ENCODE data around the gene RAMACL.

The RAMACL gene

DNA sequence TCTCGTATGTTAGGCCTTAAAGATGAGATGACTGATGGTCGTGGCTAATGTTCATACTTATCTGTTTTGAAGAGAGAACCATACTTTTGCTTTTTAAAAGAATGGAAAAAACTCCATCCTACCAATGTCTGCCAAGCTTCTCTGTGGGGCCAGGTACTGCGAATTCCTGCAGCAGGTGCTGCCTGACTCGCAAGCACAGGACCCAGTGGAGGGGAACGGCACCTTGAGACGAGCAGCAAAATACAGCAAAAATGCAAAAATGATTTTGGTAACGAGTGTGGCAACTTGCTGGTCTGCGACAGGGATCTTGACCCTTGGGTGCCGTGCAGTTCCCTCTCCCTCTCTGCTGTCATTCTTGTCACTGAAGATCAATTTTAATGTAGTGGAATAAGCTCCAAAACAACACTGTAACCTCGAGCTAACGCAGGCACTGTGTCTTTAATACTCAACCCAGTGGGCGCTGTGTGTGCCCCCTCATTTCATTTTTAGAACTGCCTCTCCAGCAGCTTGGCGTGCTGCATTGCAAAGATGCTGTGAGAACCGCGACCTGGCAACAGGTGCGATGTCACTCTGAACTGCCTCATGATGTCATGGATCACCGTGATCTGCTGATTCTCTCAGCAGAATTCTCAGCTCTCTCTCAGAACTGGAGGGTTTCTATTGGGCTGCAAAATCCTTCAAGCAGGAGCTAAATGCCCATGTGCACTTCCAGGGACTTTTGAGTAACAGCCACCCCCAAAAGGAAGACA lies 51.6 kb downstream of the RAMACL start:
- H3K4me3 ChIP-seq (ENCODE audit: low read depth, low read length), result no peak overlapping the region
- H3K27ac ChIP-seq (ENCODE audit: extremely low read depth, low read depth, low read length), result no peak overlapping the region
- no peaks in the 10 kb centered on the region for H3K36me3 ChIP-seq (ENCODE audit: control insufficient read depth in 2 of 2, insufficient read depth in 1 of 2, low read length in 2 of 2)
- TF ChIP-seq ZNF366 (tag by site-specific recombination; conservative IDR thresholded peaks at IDR 0.05) (no peak), SCRT2 (tag by site-specific recombination; IDR thresholded peaks at IDR 0.05) (peak; percentile 76)
- ChIA-PET CTCF (interaction anchor here (0.5 to 1.6 kb wide), 3 partner anchors 14 to 239 kb away, joined by 3 read pairs; no protein-coding TSS in a partner anchor), POLR2A (no interaction called here)
- no peaks in the 10 kb centered on the region for H3K4me1 ChIP-seq (ENCODE audit: control insufficient read depth, insufficient read depth, low read length)
- H3K9me3 ChIP-seq (ENCODE audit: control insufficient read depth, insufficient read depth, low read depth, low read length), result no peaks in the 10 kb centered on the region

DNA sequence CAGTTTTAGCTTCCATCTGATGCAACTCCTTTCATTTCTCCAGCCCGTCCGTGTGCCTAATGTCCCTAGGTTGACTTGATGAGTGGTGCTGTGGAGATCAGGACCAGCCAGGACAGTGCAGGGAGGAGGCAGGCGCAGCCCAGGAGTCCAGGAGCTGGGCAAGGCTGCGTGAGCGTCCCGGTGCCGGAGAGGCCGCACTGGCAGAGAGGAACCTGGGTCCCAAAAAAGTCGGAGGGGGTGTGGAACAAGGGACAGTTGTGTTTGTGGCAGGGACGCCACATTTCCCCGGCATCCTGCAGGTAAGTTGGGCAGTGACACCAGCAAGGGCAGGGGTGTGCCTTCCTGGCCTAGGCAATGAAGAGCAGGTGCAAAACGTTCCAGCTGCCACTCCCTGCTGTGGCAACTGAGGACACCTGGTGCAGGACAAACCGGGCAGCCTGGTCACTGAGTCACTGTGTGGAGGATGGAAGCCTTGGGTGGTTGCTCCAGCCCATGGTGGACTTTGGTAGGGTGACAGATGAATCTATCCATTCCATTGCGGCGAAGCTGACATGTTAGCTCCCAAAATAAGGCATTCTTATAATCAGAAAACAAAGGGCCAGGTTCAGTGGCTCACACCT lies 53.2 kb downstream of the RAMACL start:
- ChIA-PET POLR2A (no interaction called here), CTCF (no interaction called here)
- H3K4me1 ChIP-seq (ENCODE audit: control insufficient read depth, insufficient read depth, low read length), result no peaks in the 10 kb centered on the region

More for the DNA sequence above, 53.2 kb downstream of the RAMACL start:
- Histone ChIP-seq H3K36me3 (ENCODE audit: control insufficient read depth in 2 of 2, insufficient read depth in 1 of 2, low read length in 2 of 2) (no peaks in the 10 kb centered on the region), H3K27ac (ENCODE audit: extremely low read depth, low read depth, low read length) (no peak overlapping the region), H3K9me3 (ENCODE audit: control insufficient read depth, insufficient read depth, low read depth, low read length) (no peaks in the 10 kb centered on the region), H3K4me3 (ENCODE audit: low read depth, low read length) (no peak overlapping the region)
- TF ChIP-seq, protein P1, sequence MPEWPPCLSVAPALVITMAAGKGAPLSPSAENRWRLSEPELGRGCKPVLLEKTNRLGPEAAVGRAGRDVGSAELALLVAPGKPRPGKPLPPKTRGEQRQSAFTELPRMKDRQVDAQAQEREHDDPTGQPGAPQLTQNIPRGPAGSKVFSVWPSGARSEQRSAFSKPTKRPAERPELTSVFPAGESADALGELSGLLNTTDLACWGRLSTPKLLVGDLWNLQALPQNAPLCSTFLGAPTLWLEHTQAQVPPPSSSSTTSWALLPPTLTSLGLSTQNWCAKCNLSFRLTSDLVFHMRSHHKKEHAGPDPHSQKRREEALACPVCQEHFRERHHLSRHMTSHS (tag by site-specific recombination; IDR thresholded peaks at IDR 0.05), result no peak
- TF ChIP-seq ZNF416 (tag by site-specific recombination; IDR thresholded peaks at IDR 0.05), result no peak
- no peak for TF ChIP-seq ZNF132 (tag by site-specific recombination; IDR thresholded peaks at IDR 0.05; ENCODE audit: borderline replicate concordance)
- no peak for TF ChIP-seq ZNF404 (tag by site-specific recombination; IDR thresholded peaks at IDR 0.05)
- TF ChIP-seq ZNF23 (tag by site-specific recombination; IDR thresholded peaks at IDR 0.05; ENCODE audit: borderline replicate concordance), result no peak
